Activated naive CD4-positive, alpha-beta T cell treated with anti-CD3 and anti-CD28 coated beads, Interleukin-2, amount 50 U/mL, for 24 hours (primary cell): ENCODE measurements around the gene IFT88.
"Not testable (repeated sequence)": the region's sequence is repeated elsewhere in the genome, so short reads cannot be mapped to it uniquely, and the experiment has no call there.

Source experiments
- H3K27ac Mint-ChIP-seq: one replicate; pipeline ENCODE4 v1.8.0; 2021; ENCODE audit warnings: mild to moderate bottlenecking, mixed read lengths
- H3K27me3 Mint-ChIP-seq: one replicate; pipeline ENCODE4 v1.8.0; 2021; ENCODE audit warnings: mixed read lengths
- H3K36me3 Mint-ChIP-seq: one replicate; pipeline ENCODE4 v1.8.0; 2021; ENCODE audit warnings: mixed read lengths
- H3K4me1 Mint-ChIP-seq: one replicate; pipeline ENCODE4 v1.8.0; 2021; ENCODE audit warnings: mixed read lengths
- H3K4me3 Mint-ChIP-seq: one replicate; pipeline ENCODE4 v1.8.0; 2021; ENCODE audit warnings: mild to moderate bottlenecking, mixed read lengths
- H3K9me3 Mint-ChIP-seq: one replicate; pipeline ENCODE4 v1.8.0; 2021; ENCODE audit warnings: mixed read lengths

The IFT88 gene

DNA sequence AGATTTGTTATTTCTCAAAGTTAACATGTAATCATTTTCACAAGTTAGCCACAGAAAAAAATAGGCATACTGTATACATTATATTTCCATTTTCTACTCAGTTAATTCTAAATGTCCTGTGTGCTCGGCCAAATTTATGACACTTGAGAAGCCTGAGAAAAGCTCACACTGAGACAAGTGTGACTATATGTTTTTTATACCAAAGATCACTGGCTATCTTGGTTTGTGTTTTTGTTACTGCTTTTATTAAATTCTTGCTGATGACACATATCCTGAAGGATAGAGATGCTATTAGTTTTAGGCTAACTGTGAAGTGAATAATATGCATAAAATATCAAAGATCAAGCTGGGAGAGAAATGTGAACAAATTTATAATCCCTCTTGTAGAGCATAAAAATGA, 87.2 kb downstream of the IFT88 start:
- H3K9me3 Mint-ChIP-seq = no peaks in the 10 kb centered on the region

GRCh38 chr13:20658451-20659040, 91.6 kb downstream of the IFT88 start:
- H3K9me3 Mint-ChIP-seq = no peaks in the 10 kb centered on the region
- H3K4me1 Mint-ChIP-seq = no peaks in the 10 kb centered on the region
- H3K27ac Mint-ChIP-seq = no peak overlapping the region
- peaks cover 9% of the 10 kb centered on the region for H3K36me3 Mint-ChIP-seq
- H3K27me3 Mint-ChIP-seq = no peaks in the 10 kb centered on the region
- H3K4me3 Mint-ChIP-seq = no peak overlapping the region

More for the DNA sequence above, 87.2 kb downstream of the IFT88 start:
- peaks cover 2% of the 10 kb centered on the region for H3K36me3 Mint-ChIP-seq
- no peaks in the 10 kb centered on the region for H3K4me1 Mint-ChIP-seq
- H3K4me3 Mint-ChIP-seq = no peak overlapping the region
- no peaks in the 10 kb centered on the region for H3K27me3 Mint-ChIP-seq
- no peak overlapping the region for H3K27ac Mint-ChIP-seq

- H3K27ac Mint-ChIP-seq = peak overlapping the region; percentile 39
- H3K9me3 Mint-ChIP-seq = no peaks in the 10 kb centered on the region
- peaks cover 16% of the 10 kb centered on the region for H3K36me3 Mint-ChIP-seq
- H3K27me3 Mint-ChIP-seq = no peaks in the 10 kb centered on the region
- no peak overlapping the region for H3K4me3 Mint-ChIP-seq
- no peaks in the 10 kb centered on the region for H3K4me1 Mint-ChIP-seq
These were observed 97.4 kb downstream of the IFT88 start for GRCh38 chr13:20664351-20664750.

- Mint-ChIP-seq H3K4me1 (no peaks in the 10 kb centered on the region), H3K4me3 (no peak overlapping the region), H3K9me3 (no peaks in the 10 kb centered on the region), H3K36me3 (peaks cover 17% of the 10 kb centered on the region), H3K27me3 (no peaks in the 10 kb centered on the region), H3K27ac (no peak overlapping the region)
These were observed 100.0 kb downstream of the IFT88 start for GRCh38 chr13:20666948-20667347.

DNA sequence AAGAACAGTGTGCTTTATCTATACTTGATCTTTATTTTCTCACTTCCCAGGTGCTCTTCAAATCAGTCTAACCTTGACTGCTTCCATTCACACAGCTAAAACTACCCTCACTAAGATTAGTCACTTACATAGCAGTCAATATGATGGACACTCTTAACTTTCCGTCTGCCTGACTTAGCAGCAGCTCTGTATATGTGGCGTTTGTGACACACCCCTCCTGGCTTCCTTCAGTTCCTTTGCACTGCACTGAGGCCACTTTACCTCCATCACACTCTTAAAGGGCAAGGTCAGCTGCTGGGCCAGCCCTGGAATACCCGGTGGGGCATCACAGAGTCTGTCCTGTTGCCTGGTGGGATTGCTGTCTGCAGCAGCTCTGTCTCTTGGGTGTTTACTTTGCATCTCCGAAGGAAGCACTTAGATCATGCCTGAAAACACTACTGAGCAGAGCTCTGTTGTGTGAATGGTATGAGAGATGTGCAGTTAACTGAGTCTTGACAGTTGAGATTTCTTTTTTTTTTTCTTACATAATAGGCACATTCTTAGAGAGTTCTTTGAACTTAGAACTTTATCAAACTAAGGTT, 101.0 kb downstream of the IFT88 start:
- H3K9me3 Mint-ChIP-seq = no peaks in the 10 kb centered on the region
- no peaks in the 10 kb centered on the region for H3K4me1 Mint-ChIP-seq
- H3K27ac Mint-ChIP-seq = no peak overlapping the region
- no peaks in the 10 kb centered on the region for H3K27me3 Mint-ChIP-seq
- no peak overlapping the region for H3K4me3 Mint-ChIP-seq
- peaks cover 16% of the 10 kb centered on the region for H3K36me3 Mint-ChIP-seq

DNA sequence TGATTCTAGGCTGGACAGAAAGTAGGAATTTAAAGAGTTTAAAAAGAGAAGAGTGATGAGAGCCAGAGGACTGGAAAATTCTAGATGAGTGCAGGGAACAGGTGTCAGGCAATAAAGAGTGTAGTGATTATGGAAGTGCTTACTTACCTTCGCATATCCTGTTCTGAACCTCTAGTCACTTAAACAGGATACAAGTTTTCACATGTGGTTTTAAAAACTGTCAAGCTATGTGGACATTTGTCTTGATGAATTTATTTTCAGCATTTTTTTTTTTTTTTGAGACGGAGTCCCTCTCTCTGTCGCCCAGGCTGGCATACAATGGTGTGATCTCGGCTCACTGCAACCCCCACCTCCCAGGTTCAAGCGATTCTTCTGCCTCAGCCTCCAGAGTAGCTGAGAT, 102.2 kb downstream of the IFT88 start:
- Mint-ChIP-seq H3K27ac (no peak overlapping the region), H3K36me3 (peaks cover 17% of the 10 kb centered on the region), H3K4me3 (no peak overlapping the region), H3K27me3 (no peaks in the 10 kb centered on the region), H3K4me1 (no peaks in the 10 kb centered on the region), H3K9me3 (no peaks in the 10 kb centered on the region)

DNA sequence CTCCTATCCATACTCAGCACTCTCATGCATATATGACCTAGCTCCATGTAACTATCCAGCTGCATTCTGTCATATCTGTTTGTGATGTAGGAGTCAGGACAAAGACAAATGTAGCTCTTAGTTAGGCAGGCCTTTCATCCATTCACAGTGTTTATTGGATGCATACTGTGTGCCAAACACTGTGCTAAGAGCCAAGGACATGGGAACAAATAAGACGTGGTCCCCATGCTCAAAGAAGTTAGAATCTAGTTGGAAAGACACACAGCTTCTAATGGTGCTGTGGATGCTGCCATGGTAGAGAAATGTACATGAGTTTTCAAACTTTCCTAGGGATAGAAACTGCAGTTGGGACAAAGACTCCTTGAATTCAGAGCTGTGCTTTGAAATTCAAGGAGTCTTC, 104.8 kb downstream of the IFT88 start:
- no peaks in the 10 kb centered on the region for H3K27me3 Mint-ChIP-seq
- H3K4me1 Mint-ChIP-seq = no peaks in the 10 kb centered on the region
- H3K36me3 Mint-ChIP-seq = peaks cover 10% of the 10 kb centered on the region
- H3K4me3 Mint-ChIP-seq = no peak overlapping the region
- no peaks in the 10 kb centered on the region for H3K9me3 Mint-ChIP-seq
- H3K27ac Mint-ChIP-seq = no peak overlapping the region

DNA sequence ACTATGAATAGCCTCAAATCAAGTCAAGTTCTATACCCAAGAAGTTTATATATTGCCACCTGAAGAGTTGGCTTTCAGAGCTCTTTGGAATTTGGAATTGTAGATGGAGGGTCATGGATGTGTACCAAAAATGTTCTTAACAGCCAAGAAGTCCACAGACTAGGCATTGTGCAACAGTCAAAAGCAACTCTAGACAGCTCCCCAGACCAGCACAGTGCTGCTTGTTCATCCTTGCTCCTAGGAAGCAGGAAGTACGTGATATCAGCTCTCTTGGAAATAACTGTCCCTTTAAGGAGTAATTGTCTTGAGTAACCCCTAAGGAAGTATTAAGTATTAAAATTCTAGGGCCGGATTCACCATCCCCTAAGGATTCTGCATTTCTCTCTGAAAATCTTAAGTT, 105.8 kb downstream of the IFT88 start:
- Mint-ChIP-seq H3K4me1 (no peaks in the 10 kb centered on the region), H3K27me3 (no peaks in the 10 kb centered on the region), H3K9me3 (no peaks in the 10 kb centered on the region), H3K4me3 (no peak overlapping the region), H3K27ac (no peak overlapping the region), H3K36me3 (peaks cover 10% of the 10 kb centered on the region)

DNA sequence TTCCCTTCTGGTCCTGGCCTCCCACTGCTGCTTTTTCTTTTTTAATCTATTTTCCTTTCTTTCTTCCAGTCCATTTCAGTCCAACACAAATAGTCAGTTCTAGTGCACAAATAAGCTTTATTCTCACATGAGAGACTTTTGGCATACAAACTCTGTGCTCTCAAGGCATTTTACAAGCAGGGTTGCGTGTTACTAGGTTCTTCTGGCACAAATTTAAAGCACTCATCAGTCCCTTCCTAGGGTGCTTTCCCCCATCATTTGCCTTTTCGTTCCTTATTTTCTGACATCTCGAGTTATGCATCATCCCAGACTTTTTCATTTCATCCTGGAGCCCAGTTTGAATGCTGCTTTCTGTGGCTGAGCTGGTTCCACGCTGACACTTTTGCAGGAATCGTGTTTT, 106.8 kb downstream of the IFT88 start:
- no peaks in the 10 kb centered on the region for H3K9me3 Mint-ChIP-seq
- no peak overlapping the region for H3K4me3 Mint-ChIP-seq
- no peaks in the 10 kb centered on the region for H3K27me3 Mint-ChIP-seq
- H3K27ac Mint-ChIP-seq = no peak overlapping the region
- H3K36me3 Mint-ChIP-seq = peaks cover 10% of the 10 kb centered on the region
- H3K4me1 Mint-ChIP-seq = no peaks in the 10 kb centered on the region

- H3K9me3 Mint-ChIP-seq = no peaks in the 10 kb centered on the region
- H3K36me3 Mint-ChIP-seq = peaks cover 18% of the 10 kb centered on the region
- H3K4me1 Mint-ChIP-seq = no peaks in the 10 kb centered on the region
- H3K27ac Mint-ChIP-seq = no peak overlapping the region
- no peak overlapping the region for H3K4me3 Mint-ChIP-seq
- no peaks in the 10 kb centered on the region for H3K27me3 Mint-ChIP-seq
These were observed 109.3 kb downstream of the IFT88 start for GRCh38 chr13:20676213-20676612.

DNA sequence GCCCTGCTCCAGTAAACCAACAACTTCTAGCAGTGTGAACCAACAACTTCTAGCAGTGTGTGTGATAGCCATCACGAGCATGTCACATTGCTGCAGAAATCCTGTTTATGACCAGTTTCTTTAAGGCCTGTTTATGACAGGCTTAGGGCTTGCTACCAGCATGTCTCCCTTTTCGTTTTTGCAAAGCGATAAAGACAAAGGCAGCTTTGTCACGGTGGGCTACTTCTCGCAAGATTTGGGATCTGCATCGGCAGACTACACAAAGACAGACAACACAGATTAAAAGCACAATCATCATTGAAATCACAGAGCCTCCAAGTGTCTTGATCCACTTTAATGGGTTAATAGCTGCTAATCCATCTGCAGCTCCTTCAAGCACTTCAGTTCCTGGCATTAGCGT, 111.6 kb downstream of the IFT88 start:
- H3K4me3 Mint-ChIP-seq, H3K27me3 Mint-ChIP-seq, H3K4me1 Mint-ChIP-seq, H3K27ac Mint-ChIP-seq, H3K9me3 Mint-ChIP-seq: not testable (repeated sequence)
- H3K36me3 Mint-ChIP-seq = peaks cover 10% of the 10 kb centered on the region

DNA sequence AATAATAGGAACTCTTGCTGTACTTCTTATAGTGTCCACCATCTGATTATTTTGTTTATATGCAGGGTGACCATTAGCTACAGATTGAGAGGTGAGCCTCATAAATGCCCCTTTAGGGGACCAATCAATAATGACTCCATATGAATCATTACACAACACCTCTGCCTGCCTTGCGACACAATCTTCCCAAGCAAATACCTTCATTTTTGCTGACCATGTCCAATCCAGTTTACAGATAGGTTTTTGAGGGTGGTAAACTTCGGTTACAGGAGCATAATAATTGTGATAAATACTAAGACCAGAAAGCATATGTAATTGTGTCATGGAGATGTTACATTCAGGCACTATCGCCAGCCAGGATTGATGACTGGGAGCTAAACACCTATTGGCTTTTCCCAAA, 112.9 kb downstream of the IFT88 start:
- H3K9me3 Mint-ChIP-seq = no peaks in the 10 kb centered on the region
- H3K27me3 Mint-ChIP-seq = no peaks in the 10 kb centered on the region
- no peak overlapping the region for H3K27ac Mint-ChIP-seq
- H3K36me3 Mint-ChIP-seq = peaks cover 11% of the 10 kb centered on the region
- H3K4me1 Mint-ChIP-seq = no peaks in the 10 kb centered on the region
- no peak overlapping the region for H3K4me3 Mint-ChIP-seq

DNA sequence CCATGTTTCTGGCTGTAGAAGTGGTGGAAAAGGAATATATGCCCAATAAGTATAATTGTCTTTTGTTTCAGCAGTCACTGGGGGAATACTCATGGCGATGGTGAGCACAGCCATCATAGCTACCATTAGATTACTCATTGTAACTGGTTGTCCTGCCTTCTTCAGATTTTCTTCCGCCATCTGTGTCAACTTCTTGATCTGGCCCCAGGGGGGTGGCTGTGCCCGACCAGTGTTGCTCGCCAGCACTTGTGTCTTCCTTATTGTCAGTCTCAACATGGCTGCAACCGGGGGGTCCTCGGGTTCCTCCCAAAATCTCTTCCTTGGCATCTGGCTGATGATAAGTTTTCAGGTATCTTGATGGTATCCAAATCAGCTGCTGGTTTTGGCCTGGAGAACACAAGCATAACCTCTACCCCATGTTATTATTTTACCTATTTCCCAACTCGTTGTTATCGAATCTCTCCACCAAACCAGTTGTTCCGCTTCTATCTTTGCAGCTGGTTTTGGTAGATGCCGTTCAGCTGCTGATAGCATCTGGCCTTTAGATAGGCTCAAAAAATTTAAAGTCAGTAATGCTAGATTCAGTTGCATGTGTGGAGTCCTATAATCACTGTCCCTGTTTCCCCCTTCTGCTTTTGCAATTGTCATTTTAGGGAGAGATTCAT, 113.6 kb downstream of the IFT88 start:
- Mint-ChIP-seq H3K4me1 (no peaks in the 10 kb centered on the region), H3K27ac (no peak overlapping the region), H3K9me3 (no peaks in the 10 kb centered on the region), H3K4me3 (no peak overlapping the region), H3K27me3 (no peaks in the 10 kb centered on the region), H3K36me3 (peaks cover 11% of the 10 kb centered on the region)

- H3K4me1 Mint-ChIP-seq, H3K27me3 Mint-ChIP-seq, H3K27ac Mint-ChIP-seq, H3K9me3 Mint-ChIP-seq, H3K4me3 Mint-ChIP-seq: not testable (repeated sequence)
- H3K36me3 Mint-ChIP-seq = peaks cover 11% of the 10 kb centered on the region
These were observed 114.5 kb downstream of the IFT88 start for GRCh38 chr13:20681481-20681880.

DNA sequence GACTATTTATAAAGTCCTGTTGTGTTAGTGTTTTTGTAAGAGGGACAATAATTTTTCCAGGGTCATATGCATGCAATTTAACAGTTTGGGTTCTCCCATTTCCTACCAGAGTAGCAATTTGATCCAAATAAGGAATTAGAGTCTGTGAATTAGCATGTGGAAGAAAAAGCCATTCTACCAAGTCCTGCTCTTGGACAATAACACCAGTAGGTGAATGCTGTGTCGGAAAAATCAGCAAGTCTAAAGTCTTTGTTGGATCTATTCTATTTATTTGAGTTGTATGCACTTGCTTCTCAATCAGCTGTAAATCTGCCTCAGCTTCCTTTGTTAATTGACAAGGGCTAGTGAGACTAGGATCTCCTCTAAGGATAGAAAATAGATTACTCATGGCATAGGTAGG, 115.1 kb downstream of the IFT88 start:
- Mint-ChIP-seq H3K9me3 (no peaks in the 10 kb centered on the region), H3K36me3 (peaks cover 11% of the 10 kb centered on the region), H3K4me3 (no peak overlapping the region), H3K27me3 (no peaks in the 10 kb centered on the region), H3K4me1 (no peaks in the 10 kb centered on the region), H3K27ac (no peak overlapping the region)

GRCh38 chr13:20684041-20684440, 117.1 kb downstream of the IFT88 start:
- H3K27me3 Mint-ChIP-seq = no peaks in the 10 kb centered on the region
- H3K27ac Mint-ChIP-seq = no peak overlapping the region
- peaks cover 15% of the 10 kb centered on the region for H3K36me3 Mint-ChIP-seq
- no peaks in the 10 kb centered on the region for H3K4me1 Mint-ChIP-seq
- no peaks in the 10 kb centered on the region for H3K9me3 Mint-ChIP-seq
- H3K4me3 Mint-ChIP-seq = no peak overlapping the region

DNA sequence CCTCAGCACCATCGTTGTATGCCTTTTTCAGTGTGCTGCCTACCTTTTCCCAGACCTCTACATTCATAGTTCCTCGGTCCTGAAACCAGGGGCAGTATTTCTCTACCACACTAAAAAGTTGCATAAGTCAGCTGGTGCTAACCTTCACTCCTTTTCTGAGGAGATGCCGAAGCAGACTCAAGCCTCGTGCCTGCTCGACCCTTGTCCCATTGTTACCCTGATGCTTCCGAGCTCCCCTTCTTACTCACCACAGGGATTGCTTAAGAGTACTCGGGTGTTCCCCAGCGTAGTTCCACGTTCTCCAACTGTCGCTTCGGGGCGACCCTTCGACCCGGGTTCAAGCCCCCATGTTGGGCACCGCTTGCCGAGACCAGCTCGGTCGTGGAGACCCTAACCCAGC, 117.6 kb downstream of the IFT88 start:
- Mint-ChIP-seq H3K27ac (no peak overlapping the region), H3K36me3 (peaks cover 15% of the 10 kb centered on the region), H3K4me1 (no peaks in the 10 kb centered on the region), H3K9me3 (no peaks in the 10 kb centered on the region), H3K4me3 (no peak overlapping the region), H3K27me3 (no peaks in the 10 kb centered on the region)
